K562 (cell line): ENCODE data around the gene SIRPB2. TPM values are rescaled to one million over a fixed set of nuclear protein-coding genes. Genes with fewer than 3 reads are reported as not detected.

Experiments used
- AFF4 ChIP-seq: sonication (generic); formaldehyde crosslinking; IDR thresholded peaks from 2 replicates; pipeline ENCODE4 v1.8.0; 2023; ENCODE audit warnings: mild to moderate bottlenecking, missing genetic modification reagents
- CHD2 ChIP-seq: IDR thresholded peaks from 2 replicates; pipeline ENCODE4 v1.6.1; 2011; ENCODE audit warnings: low read depth, low read length
- EP400 ChIP-seq: fragments of 450-650 bp; IDR thresholded peaks from 2 replicates; pipeline ENCODE4 v1.6.1; 2017; ENCODE audit warnings: antibody characterized with exemption, mild to moderate bottlenecking, moderate library complexity
- FOXJ2 ChIP-seq: fragments of 200-800 bp; sonication (Bioruptor generic); IDR thresholded peaks from 2 replicates; pipeline ENCODE4 v1.6.1; 2016; ENCODE audit warnings: missing genetic modification characterization, missing compliant biosample characterization
- FOXP1 ChIP-seq: sonication (generic); formaldehyde crosslinking; IDR thresholded peaks from 2 replicates; pipeline ENCODE4 v1.8.0; 2022; ENCODE audit warnings: mild to moderate bottlenecking, missing genetic modification reagents
- MTA2 ChIP-seq: fragments of 450-650 bp; IDR thresholded peaks from 2 replicates; pipeline ENCODE4 v1.6.1; 2016; ENCODE audit warnings: low read depth
- ZBTB40 ChIP-seq, 2 experiments: fragments of 450-650 bp in 1 of 2; sonication (generic) in 1 of 2; formaldehyde crosslinking in 1 of 2; IDR thresholded peaks; 2 replicates each; pipeline versions ENCODE4 v1.7.1 to v1.9.0; 2016 to 2022; ENCODE audit warnings: inconsistent platforms in 1 of 2, mild to moderate bottlenecking in 1 of 2, missing genetic modification reagents in 1 of 2
- ZNF655 ChIP-seq: fragments of 250-450 bp; sonication (Bioruptor Pico); IDR thresholded peaks from 2 replicates; pipeline ENCODE4 v1.5.0; 2021
- polyA plus RNA-seq, 8 experiments: library from polyadenylated mRNA; depleted of rRNA in 4 of 8; stranded (reverse) in 5 of 8; unstranded in 3 of 8; fragments of >200 nt; fragmentation: Nextera tagmentation in 2 of 8; fragmentation: Illumina TruSeq in 1 of 8; extraction: Ambion mirVana in 2 of 8; extraction: Trizol in 1 of 8; gene quantifications; 2 replicates each; pipeline versions ENCODE4 v1.2.1 to v1.2.3, GENCODE V29; 2011 to 2014; ENCODE audit warnings: inconsistent platforms in 1 of 8, missing spikeins in 1 of 8
- total RNA-seq, 7 experiments: library from RNA; depleted of rRNA in 6 of 7; stranded (reverse); fragments of >200 nt in 6 of 7; fragmentation: Illumina TruSeq in 2 of 7; extraction: Trizol in 2 of 7; gene quantifications; 2 replicates each; pipeline versions ENCODE4 v1.2.1 to v1.2.3, GENCODE V29; 2011 to 2021; ENCODE audit warnings: low replicate concordance in 1 of 7

SIRPB2 gene
- total and polyA plus RNA-seq, 9 of the 15 experiments (the other 6 are each of a cell fraction or from before 2014, with no cell fraction given) = 0.07 TPM; not detected in 7

- TF ChIP-seq ZNF655 (CRISPR knock-in tag) (no peak), CHD2 (peak; percentile 32; the same call in 1 of the 2 replicates), ZBTB40 (IDR thresholded peaks at IDR 0.05) (0 out of 2 replicates have a peak, but pooled peaks have one; percentile 9), ZBTB40 (CRISPR knock-in tag; IDR thresholded peaks at IDR 0.05) (no peak), FOXP1 (CRISPR knock-in tag) (peak; percentile 82; the same call in 1 of the 2 replicates), EP400 (peak; percentile 91), MTA2 (peak; percentile 49; the same call in 1 of the 2 replicates), AFF4 (peak; percentile 78; the same call in 1 of the 2 replicates), FOXJ2 (tag) (peak; percentile 98)
Observed at GRCh38 chr20:1467355-1468116, 23.7 kb downstream of the SIRPB2 start (continued).
